HG03139 (cell line): ENCODE measurements around the gene DPH5.
"Not testable (repeated sequence)": the region's sequence is repeated elsewhere in the genome, so short reads cannot be mapped to it uniquely, and the experiment has no call there.

ENCODE experiments used
- ATAC-seq: cut with Tn5 transposase; IDR thresholded peaks from one replicate; pipeline ENCODE4 v1.9.1; 2021; ENCODE audit not compliant: unreplicated experiment

DPH5 gene

DNA sequence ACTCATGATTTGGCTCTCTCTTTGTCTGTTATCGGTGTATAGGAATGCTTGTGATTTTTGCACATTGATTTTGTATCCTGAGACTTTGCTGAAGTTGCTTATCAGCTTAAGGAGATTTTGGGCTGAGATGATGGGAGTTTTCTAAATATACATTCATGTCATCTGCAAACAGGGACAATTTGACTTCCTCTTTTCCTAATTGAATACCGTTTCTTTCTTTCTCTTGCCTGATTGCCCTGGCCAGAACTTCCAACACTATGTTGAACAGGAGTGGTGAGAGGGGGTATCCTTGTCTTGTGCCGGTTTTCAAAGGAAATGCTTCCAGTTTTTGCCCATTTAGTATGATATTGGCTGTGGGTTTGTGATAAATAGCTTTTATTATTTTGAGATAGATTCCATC lies 79.5 kb downstream of the DPH5 start:
- ATAC-seq = not testable (repeated sequence)

- ATAC-seq = no peak
These were observed 82.1 kb downstream of the DPH5 start for GRCh38 chr1:100943533-100943932.

GRCh38 chr1:100942304-100943046 lies 83.1 kb downstream of the DPH5 start:
- no peak for ATAC-seq

GRCh38 chr1:100941580-100942216 lies 83.9 kb downstream of the DPH5 start:
- no peak for ATAC-seq

DNA sequence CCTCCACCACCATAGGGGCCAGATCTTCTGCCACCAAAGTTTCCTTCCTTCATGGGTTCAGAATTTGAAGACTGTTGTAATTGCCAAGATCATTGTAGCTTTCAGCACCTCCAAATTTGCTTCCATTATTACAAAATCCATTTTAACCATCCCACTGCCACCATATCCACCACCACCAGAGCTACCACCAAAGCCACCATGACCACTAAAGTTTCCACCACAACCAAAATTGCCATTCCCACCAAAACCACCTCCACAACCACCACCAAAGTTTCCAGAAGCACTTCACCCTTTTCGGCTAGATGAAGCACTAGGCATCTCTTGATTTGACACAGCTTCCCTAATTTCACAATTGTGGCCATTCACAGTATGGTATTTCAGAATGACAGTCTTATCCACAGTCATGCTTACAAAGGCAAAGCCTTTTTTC lies 84.5 kb downstream of the DPH5 start:
- ATAC-seq = no peak
